Activated CD4-positive, alpha-beta T cell treated with anti-CD3 and anti-CD28 coated beads, Interleukin-10, Interleukin-2, amounts not matched to agents 100 ng/mL and 50 ng/mL, durations not matched to agents 16 hours and 8 hours (primary cell): Measurements from ENCODE around the gene RPL29.

Source experiments
- DNase-seq: peaks from one replicate; pipeline ENCODE4 v3.0.0-alpha.2; 2020

The RPL29 gene

DNA sequence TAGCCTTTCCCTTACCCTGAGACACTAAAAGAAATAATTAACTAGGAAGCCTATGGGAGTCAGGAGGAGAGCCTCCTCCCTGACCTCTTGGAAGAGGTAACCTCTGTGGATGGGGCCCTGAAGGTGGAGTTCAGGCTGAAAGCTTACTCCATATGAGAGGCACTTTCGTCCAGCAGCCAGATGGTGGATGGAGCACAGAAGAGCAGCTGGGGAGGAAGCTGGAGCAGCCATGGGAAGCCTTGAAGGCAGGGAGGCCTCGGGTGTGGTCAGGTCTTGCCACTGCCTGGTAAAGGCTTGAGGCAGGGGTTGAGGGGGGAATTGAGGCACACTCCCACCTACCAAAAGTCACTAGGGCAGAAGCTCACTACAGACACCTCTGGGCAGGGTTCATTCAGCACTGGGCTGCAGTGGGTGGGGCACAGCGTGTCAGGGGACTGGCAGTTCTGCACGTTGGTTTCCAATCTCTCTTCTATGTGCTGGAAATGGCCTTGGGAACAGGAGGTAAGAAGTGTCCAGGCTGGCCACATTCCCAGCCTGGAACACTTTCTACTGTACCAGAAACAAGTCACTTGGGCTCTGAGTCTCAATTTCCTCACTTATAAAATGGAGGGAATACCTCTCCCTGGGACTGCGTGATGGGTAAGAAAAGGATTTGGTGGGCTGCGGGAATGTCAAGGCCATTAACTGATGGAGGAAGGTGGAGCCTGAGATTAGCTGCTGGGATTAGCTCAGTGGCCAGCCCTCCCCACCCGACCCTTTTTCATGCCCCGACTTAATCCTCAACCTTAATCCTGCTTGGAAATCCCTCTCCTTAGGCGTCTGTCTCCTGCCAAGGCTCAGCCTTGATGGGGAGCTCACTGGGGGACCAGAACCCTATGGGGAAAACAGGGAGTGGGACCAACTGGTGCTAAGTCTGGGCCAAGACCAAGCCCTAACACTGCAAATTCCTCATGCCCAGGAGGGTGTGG, 33.8 kb downstream of the RPL29 start:
- DNase-seq = no peak

DNA sequence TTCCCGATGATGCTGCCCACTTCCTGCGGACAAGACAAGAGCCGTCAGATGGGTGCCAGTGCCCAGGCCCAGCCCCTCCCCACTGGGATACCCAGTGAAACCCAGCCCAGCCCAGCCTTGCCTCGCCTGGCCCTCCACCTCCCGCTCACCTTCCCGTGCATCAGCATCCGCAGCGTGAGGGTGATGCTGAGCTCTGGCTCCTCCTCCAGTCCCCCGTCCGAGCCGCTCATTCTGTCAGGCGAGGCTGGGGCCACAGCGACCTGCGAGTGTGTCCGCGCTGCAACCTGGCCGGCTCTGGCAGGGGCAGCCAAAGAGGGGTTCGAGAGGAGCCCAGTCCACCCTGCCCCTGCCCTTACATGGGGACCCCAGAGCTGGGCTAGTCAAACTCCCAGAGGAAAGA, 34.7 kb downstream of the RPL29 start:
- DNase-seq = no peak

DNA sequence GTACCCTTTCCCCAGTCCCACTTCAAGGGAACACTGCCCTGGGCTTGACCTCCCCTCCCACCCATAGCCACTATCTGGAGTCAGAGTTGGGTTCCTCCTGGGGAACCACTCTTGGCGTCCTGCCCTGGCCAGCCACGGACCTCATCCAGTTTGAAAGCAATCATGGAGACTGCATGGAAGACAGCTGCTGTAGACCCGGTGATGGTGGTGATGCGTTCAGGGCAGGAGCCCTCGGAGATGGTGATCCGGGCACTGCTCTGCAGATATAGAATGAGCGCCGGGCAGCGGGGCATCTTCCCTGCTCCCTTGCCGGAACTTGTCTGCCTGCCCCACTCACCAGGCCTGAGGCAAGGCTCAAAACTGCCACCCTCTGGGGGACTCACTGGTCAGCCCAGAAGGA, 35.3 kb downstream of the RPL29 start:
- no peak for DNase-seq

DNA sequence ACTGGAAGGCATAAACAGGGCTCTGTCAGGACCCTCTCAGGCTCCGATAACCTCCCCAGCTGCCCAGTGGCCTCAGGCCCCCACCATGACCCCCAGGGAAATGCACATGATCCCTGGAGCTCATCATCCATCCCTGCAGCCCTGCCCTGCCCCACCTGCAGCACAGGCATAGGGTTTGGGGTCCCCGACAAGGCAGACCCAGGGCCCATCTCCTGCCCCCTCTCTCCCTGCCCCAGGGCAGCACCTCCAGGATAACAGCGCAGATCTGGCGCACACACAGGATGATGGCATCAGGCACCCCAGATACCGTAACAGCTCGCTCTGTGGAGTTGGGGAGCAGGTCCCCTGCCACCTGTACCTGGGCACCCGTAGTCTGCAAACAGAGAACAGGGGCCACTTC, 36.0 kb downstream of the RPL29 start:
- no peak for DNase-seq

DNA sequence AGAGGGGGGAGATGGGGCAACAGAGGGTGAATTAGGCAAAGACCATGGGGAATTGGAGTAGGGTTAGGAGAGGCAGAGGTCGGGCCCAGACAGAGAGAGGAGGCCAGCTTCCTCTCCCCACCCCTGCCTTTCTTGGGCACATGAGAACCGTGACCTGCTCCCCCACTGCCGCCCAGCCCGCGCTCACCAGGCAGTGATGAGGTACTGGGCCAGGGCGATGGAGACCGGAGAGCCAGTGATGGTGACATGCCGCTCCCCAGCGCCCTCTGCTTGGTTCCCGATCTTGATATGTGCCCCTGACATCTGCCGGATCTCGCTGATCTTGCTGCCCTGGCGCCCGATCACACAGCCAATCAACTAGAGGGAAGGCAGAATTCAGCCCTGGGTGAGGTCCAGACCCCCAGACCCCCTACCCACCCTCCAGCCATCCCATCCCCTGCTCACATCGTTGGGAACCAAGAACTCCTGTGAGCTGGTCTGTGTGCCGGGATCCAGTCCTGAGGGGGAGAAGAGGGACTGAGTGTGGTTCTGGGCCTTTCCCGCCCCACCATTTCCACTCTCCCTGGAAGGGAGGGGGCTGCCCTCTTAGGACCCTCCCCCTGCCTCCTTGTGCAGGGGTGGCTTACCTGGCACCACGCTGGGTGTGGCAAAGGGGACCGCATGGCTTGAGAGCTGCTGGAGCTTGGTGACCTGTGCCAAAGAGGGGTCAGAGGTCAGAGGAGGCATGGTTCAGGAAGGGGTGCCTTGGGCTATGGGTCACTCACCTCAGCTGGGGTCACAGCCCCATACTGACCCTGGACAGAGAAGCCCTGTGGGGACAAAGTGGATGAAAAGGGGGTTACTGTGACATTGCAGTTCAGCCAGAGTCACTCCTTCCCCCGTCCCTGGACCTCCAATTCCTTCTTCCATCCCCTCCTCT, 36.8 kb downstream of the RPL29 start:
- DNase-seq = no peak

DNA sequence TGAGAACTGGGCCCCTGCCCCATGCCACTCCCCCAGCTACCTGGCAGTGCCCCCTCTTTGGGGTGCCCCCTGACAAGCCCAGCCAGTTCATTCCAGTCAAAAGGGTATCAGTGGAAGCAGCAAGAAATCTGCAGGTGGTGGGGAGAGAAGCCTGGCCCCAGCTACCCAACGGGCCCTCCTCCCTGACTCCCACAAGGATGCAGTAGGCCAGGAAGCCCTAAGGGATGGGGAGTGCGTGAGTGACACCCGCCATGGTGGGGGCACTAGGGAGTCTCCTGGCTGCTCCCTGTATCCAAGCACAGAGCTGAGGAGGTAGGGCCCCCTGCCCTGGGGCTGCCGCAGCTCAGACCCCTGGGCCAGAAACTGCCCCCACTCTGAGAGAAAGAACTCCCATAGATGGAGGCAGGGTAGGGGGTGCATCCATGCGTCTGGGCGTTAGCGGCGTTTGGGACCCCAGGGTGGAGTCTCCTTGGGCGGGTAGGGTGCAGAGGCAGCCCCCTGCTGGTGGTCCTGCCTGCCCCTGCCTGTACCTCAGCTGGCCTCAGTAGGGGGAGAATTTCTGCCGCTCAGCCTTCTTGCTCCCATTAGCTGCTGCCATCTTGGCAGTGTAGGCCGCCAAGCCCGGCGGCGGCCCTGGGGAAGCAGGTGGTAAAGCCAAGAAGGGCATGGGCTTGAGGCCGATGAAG, 38.0 kb downstream of the RPL29 start:
- no peak for DNase-seq

DNA sequence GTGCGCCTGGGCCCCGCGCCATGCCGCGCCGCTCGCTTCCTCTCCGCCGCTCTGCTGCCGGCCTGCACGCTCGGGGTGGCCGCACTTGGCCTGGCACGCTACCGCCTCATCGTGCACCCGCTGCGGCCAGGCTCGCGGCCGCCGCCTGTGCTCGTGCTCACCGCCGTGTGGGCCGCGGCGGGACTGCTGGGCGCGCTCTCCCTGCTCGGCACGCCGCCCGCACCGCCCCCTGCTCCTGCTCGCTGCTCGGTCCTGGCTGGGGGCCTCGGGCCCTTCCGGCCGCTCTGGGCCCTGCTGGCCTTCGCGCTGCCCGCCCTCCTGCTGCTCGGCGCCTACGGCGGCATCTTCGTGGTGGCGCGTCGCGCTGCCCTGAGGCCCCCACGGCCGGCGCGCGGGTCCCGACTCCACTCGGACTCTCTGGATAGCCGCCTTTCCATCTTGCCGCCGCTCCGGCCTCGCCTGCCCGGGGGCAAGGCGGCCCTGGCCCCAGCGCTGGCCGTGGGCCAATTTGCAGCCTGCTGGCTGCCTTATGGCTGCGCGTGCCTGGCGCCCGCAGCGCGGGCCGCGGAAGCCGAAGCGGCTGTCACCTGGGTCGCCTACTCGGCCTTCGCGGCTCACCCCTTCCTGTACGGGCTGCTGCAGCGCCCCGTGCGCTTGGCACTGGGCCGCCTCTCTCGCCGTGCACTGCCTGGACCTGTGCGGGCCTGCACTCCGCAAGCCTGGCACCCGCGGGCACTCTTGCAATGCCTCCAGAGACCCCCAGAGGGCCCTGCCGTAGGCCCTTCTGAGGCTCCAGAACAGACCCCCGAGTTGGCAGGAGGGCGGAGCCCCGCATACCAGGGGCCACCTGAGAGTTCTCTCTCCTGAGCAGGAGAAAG, 39.6 kb downstream of the RPL29 start:
- peak; percentile 44 for DNase-seq

DNA sequence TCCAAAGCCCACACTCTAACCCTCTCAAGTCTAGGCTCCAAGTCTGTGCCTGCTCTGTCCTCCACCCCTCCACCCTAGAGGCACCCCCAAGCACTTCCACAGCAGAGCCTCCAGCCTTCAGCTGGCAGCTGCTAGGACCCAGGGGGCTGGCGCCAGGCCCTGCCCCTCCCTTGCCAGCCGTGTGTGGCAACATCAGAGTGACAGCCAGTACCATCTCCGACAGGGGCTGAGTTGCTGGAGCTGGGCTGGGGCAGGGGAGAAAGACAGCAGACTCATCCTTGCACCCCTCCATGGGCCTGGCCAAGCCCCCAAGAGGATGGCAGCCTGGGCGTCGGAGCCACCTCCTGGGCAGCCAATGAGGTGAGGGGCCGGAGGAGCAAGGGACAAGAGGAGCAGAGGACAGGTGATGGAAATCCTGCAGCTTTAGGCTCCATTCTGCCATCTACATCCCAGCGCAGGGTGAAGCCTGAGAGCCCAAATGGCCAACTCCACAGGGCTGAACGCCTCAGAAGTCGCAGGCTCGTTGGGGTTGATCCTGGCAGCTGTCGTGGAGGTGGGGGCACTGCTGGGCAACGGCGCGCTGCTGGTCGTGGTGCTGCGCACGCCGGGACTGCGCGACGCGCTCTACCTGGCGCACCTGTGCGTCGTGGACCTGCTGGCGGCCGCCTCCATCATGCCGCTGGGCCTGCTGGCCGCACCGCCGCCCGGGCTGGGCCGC, 40.4 kb downstream of the RPL29 start, which contains the start of gene GPR62:
Gene GPR62 (plus strand): TSS at position 207 of the 718 bp plus-strand sequence. CDS start 272 bp downstream, at position 479.
- DNase-seq = no peak

DNA sequence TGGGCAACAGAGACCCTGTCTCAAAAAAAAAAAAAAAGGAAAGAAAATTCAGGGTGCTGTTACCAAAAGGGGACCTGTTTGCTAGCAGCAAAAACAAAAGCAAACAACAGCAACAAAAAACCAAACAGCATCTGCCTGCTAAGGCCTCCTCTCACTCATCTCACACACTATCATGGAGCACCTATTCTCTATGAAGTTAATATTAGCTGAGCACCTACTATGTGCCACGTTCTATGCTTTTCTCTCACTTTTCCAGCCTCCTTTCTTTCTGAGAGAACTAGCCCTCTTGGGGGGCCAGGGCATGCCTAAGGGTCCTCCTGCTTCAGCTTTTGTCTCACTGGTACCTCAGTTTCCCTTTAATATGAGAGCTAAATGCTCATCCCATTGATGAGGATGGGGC, 41.0 kb downstream of the RPL29 start:
- DNase-seq = no peak

DNA sequence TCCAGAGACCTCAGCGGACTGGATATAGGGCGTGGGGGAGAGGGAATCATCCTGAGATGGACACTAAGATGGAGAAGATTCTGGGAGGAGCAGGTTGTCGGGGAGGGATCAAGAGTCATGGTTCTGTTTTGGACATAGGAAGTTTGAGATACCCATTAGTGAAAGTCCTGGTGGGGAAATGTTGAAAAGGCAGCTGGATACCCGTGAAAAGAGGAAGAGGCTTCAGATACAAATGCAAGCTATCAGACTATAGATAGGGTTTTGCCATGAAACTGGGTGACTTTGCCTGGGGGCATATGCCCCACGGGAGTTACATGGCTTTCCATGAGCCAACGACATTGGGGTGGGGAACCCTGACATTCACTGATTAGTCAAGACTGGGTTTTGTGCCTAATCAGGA, 41.6 kb downstream of the RPL29 start:
- DNase-seq = no peak

DNA sequence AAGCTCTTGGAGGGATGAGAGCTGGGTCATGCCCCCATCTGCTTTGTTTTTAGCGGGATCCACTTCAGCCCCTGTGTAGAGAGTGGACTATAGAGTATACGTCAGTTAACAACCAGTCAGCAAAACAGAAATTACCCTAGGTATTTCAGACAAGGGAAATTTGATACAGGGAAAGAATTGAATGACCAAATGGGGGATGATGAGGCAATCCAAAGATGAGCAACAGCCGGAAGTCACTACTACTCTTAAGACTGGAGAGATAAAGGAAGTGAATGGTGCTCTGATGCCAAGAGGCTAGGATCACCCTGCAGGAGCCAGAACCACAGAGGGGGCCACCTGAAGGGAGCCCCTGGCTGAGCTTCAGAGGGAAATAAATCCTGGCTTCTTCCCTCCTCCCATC, 42.2 kb downstream of the RPL29 start:
- no peak for DNase-seq

DNA sequence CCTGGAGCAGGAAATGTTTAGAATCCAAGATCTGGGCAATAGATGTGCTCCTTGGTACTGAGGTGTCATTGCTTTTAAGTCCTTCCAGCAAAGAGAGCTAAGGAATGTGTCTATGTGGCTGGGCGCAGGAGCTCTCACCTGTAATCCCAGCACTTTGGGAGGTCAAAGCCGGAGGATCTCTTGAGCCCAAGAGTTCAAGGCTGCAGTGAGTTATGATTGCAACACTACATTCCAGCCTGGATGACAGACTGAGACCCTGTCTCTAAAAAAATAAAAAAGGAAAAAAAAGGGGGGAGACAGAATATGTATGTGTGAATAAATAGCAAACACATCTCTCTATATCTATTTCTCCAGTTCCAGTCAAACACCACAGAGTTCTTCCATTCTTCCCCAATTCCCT, 44.8 kb downstream of the RPL29 start:
- DNase-seq = no peak

DNA sequence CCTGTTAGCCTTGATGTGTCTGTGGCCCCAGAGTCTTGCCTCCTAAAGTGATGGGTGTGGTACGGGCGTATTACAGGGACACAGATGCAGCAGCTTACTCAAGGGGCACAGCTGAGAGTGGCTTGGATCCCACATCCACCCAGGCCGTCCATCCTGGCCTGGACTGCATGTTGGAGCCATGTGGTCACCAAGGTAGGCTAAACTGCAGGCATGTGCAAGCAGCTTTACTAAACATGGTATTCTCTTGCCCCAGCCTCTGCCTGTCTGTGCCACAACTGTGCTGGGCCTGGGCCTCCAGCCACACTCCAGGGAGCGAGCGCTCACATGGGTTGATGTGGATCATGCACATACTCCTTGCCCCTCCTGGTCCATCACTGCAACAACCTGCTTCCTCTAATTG, 46.6 kb downstream of the RPL29 start:
- DNase-seq = no peak

DNA sequence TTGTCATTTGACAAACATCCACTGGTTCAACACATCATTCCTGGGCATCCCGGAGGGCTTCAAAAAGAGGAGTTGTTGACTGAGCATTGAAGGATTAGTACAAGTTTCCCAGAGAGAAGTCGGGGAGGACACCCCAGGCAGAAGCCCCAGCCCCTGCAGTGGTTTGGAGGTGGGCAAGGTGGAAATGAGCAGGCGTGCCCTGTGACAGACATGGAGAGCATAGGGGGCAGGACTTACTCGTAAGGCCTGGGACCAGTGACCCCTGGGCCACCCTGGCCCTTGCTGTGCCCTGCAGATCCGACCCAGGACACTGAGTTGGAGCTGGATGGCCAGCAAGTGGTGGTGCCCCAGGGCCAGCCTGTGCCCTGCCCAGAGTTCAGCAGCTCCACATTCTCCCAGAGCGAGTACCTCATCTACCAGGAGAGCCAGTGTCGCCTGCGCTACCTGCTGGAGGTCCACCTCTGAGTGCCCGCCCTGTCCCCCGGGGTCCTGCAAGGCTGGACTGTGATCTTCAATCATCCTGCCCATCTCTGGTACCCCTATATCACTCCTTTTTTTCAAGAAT, 47.6 kb downstream of the RPL29 start:
- no peak for DNase-seq

DNA sequence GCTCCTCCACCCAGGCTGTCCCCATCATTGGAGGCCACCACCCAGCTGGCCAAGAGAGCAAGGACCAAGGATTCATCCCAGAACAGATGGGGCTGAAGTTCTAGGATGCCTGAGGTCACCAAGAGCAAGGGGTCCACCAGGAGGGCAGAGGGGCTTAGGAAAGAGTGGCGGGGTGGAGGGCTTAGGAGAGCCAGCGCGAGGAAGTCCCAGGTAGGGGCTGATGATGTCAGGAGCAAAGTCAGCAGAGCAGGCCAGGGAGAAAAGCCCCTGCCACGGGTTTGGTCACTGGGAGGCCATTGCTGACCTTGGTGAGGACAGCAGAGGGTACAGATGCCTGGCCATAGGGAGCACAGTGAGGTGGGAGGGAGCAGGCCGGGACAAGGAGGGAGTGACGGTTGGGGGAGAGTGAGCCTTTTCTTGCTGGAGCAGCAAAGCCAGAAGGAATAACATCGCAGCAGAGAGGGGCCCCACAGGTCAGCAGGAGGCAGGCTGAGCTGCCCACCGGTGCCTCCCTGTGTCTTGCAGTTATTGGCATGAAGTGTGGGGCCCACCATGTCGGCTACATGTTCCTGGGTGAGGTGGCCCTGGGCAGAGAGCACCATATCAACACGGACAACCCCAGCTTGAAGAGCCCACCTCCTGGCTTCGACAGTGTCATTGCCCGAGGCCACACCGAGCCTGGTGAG, 48.3 kb downstream of the RPL29 start:
- DNase-seq = no peak

DNA sequence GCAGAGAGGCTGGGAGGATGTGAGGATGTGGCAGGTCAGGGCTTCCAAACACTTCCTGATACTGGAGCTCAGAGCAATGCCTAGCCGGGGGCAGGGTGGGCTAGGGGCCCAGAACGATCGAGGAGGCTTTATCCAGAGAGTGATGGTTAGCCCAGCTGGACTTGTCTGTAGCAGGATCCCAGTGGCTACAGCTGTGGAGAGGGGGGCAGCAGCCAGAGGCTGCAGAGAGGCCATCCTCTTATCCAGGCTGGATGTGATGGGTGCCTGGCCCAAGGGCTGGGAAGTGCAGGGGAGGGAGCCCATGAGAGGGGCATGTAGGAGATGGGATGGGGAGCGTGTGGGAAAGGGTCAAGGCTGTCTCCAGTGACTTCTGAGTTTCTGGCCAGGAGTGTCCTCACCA, 48.9 kb downstream of the RPL29 start:
- DNase-seq = no peak

DNA sequence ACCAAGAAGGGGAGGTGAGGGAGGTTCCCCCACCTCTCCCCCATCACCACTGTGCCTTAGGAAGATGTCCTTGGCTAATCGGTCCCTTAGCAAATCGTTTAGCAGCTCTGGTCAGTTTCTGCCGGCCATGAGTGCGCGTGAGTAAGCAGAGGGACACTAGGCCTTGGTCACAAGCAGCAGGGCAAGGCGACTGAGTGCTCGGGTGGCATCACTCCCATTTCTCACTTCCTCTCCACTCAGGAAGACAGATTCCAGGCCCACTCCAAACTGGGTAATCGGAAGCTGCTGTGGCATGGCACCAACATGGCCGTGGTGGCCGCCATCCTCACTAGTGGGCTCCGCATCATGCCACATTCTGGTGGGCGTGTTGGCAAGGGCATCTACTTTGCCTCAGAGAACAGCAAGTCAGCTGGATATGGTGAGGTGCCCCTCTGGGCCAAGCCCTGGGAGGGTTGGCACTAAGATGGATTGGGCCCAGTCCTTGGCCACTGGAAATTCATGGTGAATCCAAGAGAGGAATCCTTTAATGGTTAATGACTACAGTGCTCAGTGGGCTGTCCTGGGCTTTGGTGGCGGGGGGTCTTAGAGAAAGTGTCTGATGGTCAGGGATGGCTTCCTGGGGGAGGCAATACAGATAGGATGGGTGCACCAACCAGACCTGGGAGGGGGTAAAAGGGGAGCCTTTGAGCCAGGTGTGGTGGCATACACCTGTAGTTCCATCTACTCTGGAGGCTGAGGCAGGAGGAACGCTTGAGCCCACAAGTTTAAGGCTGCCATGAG, 49.6 kb downstream of the RPL29 start:
- DNase-seq = no peak

DNA sequence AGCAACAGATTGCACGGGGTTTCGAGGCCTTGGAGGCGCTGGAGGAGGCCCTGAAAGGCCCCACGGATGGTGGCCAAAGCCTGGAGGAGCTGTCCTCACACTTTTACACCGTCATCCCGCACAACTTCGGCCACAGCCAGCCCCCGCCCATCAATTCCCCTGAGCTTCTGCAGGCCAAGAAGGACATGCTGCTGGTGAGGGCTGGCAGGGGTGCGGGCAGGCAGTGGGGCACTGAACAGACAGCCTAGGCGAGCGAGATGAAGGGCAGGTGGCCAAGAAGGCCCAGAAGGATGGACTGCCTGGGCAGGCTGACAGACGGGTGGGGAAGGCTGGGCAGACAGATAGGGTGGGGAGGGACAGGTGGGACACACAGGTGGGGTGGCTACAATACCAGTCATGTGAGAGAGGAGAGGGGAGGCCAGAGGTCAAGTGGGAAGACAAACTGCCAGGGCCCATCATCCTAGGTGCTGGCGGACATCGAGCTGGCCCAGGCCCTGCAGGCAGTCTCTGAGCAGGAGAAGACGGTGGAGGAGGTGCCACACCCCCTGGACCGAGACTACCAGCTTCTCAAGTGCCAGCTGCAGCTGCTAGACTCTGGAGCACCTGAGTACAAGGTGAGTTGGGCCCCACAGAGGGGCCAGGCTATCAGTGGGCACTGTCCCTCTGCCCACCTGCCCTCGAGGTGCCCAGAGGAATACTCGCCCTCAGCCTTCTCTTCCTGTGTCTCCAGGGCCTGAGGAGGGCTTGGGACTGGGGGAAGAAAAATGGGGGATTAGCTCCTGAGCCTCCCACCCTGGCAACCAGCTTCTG, 50.5 kb downstream of the RPL29 start:
- no peak for DNase-seq
